Islet of Langerhans (tissue), 1 donor: ENCODE data around the gene FOXI3.
"Not testable (repeated sequence)": the region's sequence is repeated elsewhere in the genome, so short reads cannot be mapped to it uniquely, and the experiment has no call there.

Experiments
- FAIRE-seq: peaks from one replicate; lab custom pipeline; 2011; peaks lifted over from hg19 to GRCh38; lab: Jason Lieb, UNC

FOXI3 gene

DNA sequence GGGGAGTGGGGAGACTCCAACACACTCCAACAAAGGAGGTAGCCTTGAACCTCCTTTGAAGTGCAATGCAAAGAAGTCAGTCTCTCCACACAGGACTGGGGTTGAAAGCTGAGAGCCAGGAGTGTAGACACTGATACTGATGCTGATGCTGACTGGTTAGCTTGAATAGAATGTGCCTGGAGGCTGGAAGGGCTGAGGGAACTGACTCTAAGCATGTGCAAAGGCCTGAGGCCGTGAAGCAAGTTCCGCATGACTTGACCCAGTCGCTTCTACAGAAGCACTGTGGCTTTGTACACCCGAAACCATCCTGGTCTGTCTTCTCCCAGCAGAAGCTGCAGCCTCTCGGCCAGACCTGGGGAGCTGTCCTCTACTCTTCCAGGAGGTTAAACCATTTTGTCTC lies 10.4 kb downstream of the FOXI3 start:
- no peak for FAIRE-seq

GRCh38 chr2:88437010-88437409 lies 15.5 kb downstream of the FOXI3 start:
- FAIRE-seq: no peak

DNA sequence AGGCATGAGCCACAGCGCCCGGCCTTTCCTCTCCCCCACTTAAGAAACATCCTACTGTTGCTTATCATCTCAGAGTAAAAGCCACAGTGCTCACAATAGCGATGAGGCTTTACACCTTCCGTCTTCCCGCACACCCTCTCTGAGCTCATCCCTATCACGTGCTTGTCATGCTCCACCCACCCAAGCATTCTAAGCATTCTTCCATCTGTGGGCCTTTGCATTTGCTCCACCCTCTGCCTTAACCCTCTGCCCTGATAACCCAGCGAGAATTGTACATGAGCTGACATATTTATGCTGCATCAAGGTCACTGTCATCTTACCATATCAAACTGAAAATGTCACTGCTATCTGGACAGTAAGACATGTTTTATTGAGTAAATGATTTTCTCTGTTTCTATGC lies 22.6 kb downstream of the FOXI3 start:
- no peak for FAIRE-seq

GRCh38 chr2:88423733-88424132 lies 28.8 kb downstream of the FOXI3 start:
- no peak for FAIRE-seq

DNA sequence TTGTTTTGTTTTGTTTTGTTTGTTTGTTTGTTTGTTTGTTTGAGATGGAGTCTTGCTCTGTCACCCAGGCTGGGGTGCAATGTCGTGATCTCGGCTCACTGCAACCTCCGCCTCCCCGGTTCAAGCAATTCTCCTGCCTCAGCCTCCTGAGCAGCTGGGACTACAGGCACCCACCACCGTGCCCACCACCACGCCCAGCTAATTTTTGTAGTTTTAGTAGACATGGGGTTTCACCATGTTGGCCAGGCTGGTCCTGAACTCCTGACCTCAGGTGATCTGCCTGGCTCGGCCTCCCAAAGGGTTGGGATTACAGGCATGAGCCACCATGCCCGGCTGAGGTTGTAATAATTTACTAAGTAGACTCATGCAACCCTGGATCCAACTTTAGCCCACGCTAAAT lies 33.4 kb downstream of the FOXI3 start:
- not testable (repeated sequence) for FAIRE-seq

DNA sequence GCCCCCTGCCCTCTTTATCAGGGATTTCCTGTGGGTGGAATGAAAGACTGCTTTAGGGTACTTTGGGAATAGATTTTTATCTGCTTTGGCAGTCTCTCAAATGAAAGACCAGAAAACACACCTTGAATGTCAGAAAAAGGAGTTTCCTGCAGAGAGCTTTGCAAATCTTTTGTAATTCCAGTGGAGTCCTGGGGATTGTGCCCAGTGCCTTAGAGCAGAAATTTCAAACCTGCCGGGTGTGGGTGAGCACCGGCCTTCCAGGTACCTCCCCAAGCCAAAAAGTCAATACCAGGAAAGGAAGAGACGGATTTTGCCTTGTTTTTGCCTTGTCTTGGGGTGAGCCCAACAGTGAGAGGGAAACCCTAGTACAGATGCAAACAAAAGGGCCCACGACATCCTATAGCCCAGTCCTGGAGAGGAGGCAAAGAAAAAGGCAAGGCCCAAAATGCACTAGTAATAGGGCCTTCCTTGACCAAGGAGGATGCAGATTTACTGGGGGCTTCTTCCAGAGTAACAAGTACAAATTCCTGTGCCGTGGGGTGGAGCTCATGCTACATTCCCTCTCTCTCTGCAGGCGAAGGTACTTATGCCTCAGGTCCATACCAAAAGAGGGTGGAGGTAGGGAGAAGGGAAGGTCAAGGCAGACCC lies 36.4 kb downstream of the FOXI3 start:
- no peak for FAIRE-seq

DNA sequence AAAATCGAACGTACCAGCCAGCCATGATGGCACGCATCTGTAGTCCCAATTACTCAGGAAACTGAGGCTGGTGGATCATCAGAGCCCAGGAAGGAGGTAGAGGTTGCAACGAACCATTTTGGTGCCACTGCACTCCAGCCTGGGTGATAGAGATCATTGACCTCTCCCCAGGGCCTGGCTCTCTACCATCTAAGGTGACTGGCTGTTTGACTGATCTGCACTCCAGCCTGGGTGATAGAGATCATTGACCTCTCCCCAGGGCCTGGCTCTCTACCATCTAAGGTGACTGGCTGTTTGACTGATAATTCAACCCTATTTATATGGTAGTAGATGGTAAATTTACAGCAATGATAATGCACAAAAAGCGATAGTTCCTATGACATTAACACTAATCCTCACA lies 43.6 kb downstream of the FOXI3 start:
- not testable (repeated sequence) for FAIRE-seq

- no peak for FAIRE-seq
Observed at GRCh38 chr2:88400037-88400767, 52.3 kb downstream of the FOXI3 start.

- FAIRE-seq: no peak
Observed at GRCh38 chr2:88398180-88398579, 54.3 kb downstream of the FOXI3 start.
